ENCODE data around the gene PCNX2.

The PCNX2 gene

DNA sequence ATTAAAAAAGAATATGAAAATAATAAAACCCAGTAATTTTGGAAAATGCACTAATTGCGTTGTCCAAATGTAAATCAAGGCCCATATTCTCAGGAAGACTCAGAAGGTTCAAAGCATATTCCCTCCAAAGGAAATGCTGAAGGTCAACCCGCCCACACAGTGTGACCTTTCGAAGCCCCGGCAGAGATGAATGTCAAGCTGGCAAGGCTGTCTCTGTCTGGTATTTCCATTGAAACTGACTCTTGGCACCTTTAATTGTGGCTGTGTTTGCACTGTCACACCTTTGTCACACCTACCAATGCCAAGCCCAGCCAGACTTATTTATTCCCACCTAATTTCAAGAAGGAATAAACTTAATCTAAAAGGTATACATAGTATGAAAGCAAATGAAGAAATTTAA is 262.6 kb downstream of the PCNX2 start:
- Histone ChIP-seq H3K36me3 (ENCODE audit: insufficient read depth, low read length) (no peaks in the 10 kb centered on the region), H3K9me3 (ENCODE audit: insufficient read depth, low read depth, low read length) (no peaks in the 10 kb centered on the region), H3K4me1 (ENCODE audit: insufficient read depth, low read length, poor library complexity, severe bottlenecking) (no peaks in the 10 kb centered on the region), H3K4me3 (ENCODE audit: low read length, poor library complexity, severe bottlenecking) (no peak overlapping the region), H3K79me2 (ENCODE audit: insufficient read depth, low read length) (no peaks in the 10 kb centered on the region), H3K9ac (ENCODE audit: low read depth, low read length, poor library complexity, severe bottlenecking) (no peak overlapping the region), H2AFZ (ENCODE audit: low read length) (no peak overlapping the region), H3K27me3 (ENCODE audit: insufficient read depth, low read length, poor library complexity, severe bottlenecking) (no peaks in the 10 kb centered on the region), H3F3A (ENCODE audit: low read depth) (no peaks in the 10 kb centered on the region), H4K20me1 (ENCODE audit: insufficient read depth, low read length, poor library complexity, severe bottlenecking) (no peaks in the 10 kb centered on the region), H3K9me2 (replicated peaks; ENCODE audit: low read depth, low read length) (no peaks in the 10 kb centered on the region), H3K4me2 (ENCODE audit: low read depth, low read length, poor library complexity, severe bottlenecking) (no peak overlapping the region)
- no peak for TF ChIP-seq EZH2phosphoT487 (IDR thresholded peaks at IDR 0.05; ENCODE audit: borderline replicate concordance)
- TF ChIP-seq, protein P1, sequence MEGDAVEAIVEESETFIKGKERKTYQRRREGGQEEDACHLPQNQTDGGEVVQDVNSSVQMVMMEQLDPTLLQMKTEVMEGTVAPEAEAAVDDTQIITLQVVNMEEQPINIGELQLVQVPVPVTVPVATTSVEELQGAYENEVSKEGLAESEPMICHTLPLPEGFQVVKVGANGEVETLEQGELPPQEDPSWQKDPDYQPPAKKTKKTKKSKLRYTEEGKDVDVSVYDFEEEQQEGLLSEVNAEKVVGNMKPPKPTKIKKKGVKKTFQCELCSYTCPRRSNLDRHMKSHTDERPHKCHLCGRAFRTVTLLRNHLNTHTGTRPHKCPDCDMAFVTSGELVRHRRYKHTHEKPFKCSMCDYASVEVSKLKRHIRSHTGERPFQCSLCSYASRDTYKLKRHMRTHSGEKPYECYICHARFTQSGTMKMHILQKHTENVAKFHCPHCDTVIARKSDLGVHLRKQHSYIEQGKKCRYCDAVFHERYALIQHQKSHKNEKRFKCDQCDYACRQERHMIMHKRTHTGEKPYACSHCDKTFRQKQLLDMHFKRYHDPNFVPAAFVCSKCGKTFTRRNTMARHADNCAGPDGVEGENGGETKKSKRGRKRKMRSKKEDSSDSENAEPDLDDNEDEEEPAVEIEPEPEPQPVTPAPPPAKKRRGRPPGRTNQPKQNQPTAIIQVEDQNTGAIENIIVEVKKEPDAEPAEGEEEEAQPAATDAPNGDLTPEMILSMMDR (conservative IDR thresholded peaks at IDR 0.05; ENCODE audit: low read length): no peak

DNA sequence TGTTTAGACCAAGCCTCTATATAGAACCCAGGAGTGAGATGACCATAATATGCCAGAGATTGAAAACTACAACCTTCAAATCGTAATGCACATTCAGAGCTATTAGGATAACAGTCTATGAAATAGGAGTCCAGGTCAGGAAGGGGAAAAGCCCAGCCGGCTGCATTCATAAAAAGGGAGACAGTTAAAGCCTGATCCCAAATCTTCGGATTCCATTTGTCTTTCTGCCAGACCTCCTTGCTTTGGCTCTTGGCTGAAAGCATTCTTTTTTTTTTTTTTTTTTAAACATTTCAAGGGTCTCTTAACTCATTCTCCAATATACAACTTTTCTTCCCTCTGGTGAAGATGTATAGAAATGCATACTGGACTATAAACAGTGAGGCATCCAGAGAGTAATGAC is 264.0 kb downstream of the PCNX2 start:
- no peak overlapping the region for H2AFZ ChIP-seq (ENCODE audit: low read length)
- H3K4me1 ChIP-seq (ENCODE audit: insufficient read depth, low read length, poor library complexity, severe bottlenecking): no peaks in the 10 kb centered on the region
- H3K4me3 ChIP-seq (ENCODE audit: low read length, poor library complexity, severe bottlenecking): no peak overlapping the region
- H3K9me2 ChIP-seq (replicated peaks; ENCODE audit: low read depth, low read length): no peaks in the 10 kb centered on the region
- no peaks in the 10 kb centered on the region for H3F3A ChIP-seq (ENCODE audit: low read depth)
- H3K27me3 ChIP-seq (ENCODE audit: insufficient read depth, low read length, poor library complexity, severe bottlenecking): no peaks in the 10 kb centered on the region
- no peaks in the 10 kb centered on the region for H3K9me3 ChIP-seq (ENCODE audit: insufficient read depth, low read depth, low read length)
- no peak for TF ChIP-seq EZH2phosphoT487 (IDR thresholded peaks at IDR 0.05; ENCODE audit: borderline replicate concordance)
- TF ChIP-seq, protein P1 (conservative IDR thresholded peaks at IDR 0.05; ENCODE audit: low read length): no peak
- no peaks in the 10 kb centered on the region for H3K36me3 ChIP-seq (ENCODE audit: insufficient read depth, low read length)
- no peaks in the 10 kb centered on the region for H4K20me1 ChIP-seq (ENCODE audit: insufficient read depth, low read length, poor library complexity, severe bottlenecking)
- no peaks in the 10 kb centered on the region for H3K79me2 ChIP-seq (ENCODE audit: insufficient read depth, low read length)
- H3K4me2 ChIP-seq (ENCODE audit: low read depth, low read length, poor library complexity, severe bottlenecking): no peak overlapping the region
- H3K9ac ChIP-seq (ENCODE audit: low read depth, low read length, poor library complexity, severe bottlenecking): no peak overlapping the region

DNA sequence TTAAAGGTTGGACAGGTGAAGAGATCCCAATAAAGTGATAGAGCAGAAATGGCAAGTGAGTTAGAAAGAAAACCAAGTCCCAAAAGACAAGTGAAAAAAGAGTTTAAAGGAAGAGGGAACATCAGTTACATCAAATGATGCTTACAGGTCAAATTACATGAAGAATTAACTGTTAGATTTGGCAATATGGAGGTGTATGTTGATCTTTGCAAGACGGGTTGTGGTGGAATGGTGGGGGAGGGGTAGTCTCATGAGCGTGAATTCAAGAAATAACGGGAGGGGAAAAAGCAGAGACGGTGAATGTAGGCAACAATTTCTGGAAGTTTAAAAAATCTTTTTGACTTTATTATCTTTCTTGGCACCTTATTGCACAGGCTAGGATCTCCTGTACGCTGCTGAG is 268.5 kb downstream of the PCNX2 start:
- no peak for TF ChIP-seq EZH2phosphoT487 (IDR thresholded peaks at IDR 0.05; ENCODE audit: borderline replicate concordance)
- TF ChIP-seq, protein P1 (conservative IDR thresholded peaks at IDR 0.05; ENCODE audit: low read length): no peak
- Histone ChIP-seq H3K9me3 (ENCODE audit: insufficient read depth, low read depth, low read length) (no peaks in the 10 kb centered on the region), H3K79me2 (ENCODE audit: insufficient read depth, low read length) (no peaks in the 10 kb centered on the region), H2AFZ (ENCODE audit: low read length) (no peak overlapping the region), H3K4me1 (ENCODE audit: insufficient read depth, low read length, poor library complexity, severe bottlenecking) (no peaks in the 10 kb centered on the region), H3K36me3 (ENCODE audit: insufficient read depth, low read length) (no peaks in the 10 kb centered on the region), H3K4me2 (ENCODE audit: low read depth, low read length, poor library complexity, severe bottlenecking) (no peak overlapping the region), H3K4me3 (ENCODE audit: low read length, poor library complexity, severe bottlenecking) (no peak overlapping the region), H3F3A (ENCODE audit: low read depth) (no peaks in the 10 kb centered on the region), H3K9me2 (replicated peaks; ENCODE audit: low read depth, low read length) (no peaks in the 10 kb centered on the region), H3K27me3 (ENCODE audit: insufficient read depth, low read length, poor library complexity, severe bottlenecking) (no peaks in the 10 kb centered on the region), H4K20me1 (ENCODE audit: insufficient read depth, low read length, poor library complexity, severe bottlenecking) (no peaks in the 10 kb centered on the region), H3K9ac (ENCODE audit: low read depth, low read length, poor library complexity, severe bottlenecking) (no peak overlapping the region)

Measured in Loucy (cell line).